K562 (cell line): ENCODE data around the gene ZDHHC8. TPM values are rescaled to one million over a fixed set of nuclear protein-coding genes. Genes with fewer than 3 reads are reported as not detected.

Source experiments
- ATAC-seq: fragments of 200-7000 bp; cut with Tn5 transposase; 3 replicates; pipeline ENCODE4 v1.9.1; 2020; ENCODE audit warnings: moderate library complexity
- BruUV-seq: library from RNA; stranded (reverse); fragments of 400-500 nt; replicated peaks from 2 replicates; lab custom pipeline; 2021; lab: Mats Ljungman, UMichigan
- CTCF ChIA-PET: fragments of 300-600 bp; formaldehyde crosslinking; extraction: SDS; loops from one replicate; lab custom pipeline; 2021; ENCODE audit warnings: low intra/inter-chr PET ratio; lab: Yijun Ruan, JAX
- POLR2A ChIA-PET: fragments of 300-600, 350-650 bp; sonication (Branson Sonifier 250); formaldehyde crosslinking; extraction: SDS; loops from one replicate; lab custom pipeline; 2021; ENCODE audit warnings: antibody characterized with exemption, inconsistent platforms; lab: Yijun Ruan, JAX
- DNase-seq, 4 experiments: peaks; one replicate each; pipeline versions ENCODE4 v3.0.0 to v3.0.0-alpha.2; 2011 to 2018; ENCODE audit warnings: low spot score in 3 of 4, mixed read lengths in 3 of 4; ENCODE audit errors: extremely low read depth in 1 of 4
- FAIRE-seq: peaks from 2 replicates; lab custom pipeline; 2011; peaks lifted over from hg19 to GRCh38; lab: Jason Lieb, UNC
- H2AFZ ChIP-seq: 2 replicates; pipeline ENCODE4 v1.6.0; 2011; ENCODE audit warnings: low read depth, low read length, control low read depth, inconsistent platforms
- H3K27ac ChIP-seq: fragments of 200-600 bp; 3 replicates; pipeline ENCODE4 v1.8.0; 2011; ENCODE audit warnings: low read depth, mild to moderate bottlenecking, control low read depth, inconsistent platforms, low read length, moderate library complexity, mixed read lengths; ENCODE audit errors: extremely low read depth
- H3K27me3 ChIP-seq, 2 experiments: fragments of 300-600 bp in 1 of 2; 2 replicates in 1 of 2; 3 replicates in 1 of 2; pipeline versions ENCODE4 v1.6.0 to v1.8.0; 2011; ENCODE audit warnings: inconsistent platforms in 2 of 2, low read length in 2 of 2, mild to moderate bottlenecking in 1 of 2, mixed read lengths in 1 of 2, moderate library complexity in 1 of 2; ENCODE audit not compliant: control insufficient read depth in 2 of 2, insufficient read depth in 2 of 2
- H3K36me3 ChIP-seq: fragments of 300-600 bp; 3 replicates; pipeline ENCODE4 v1.8.0; 2011; ENCODE audit warnings: mild to moderate bottlenecking, low read length, inconsistent platforms; ENCODE audit not compliant: control insufficient read depth, insufficient read depth
- H3K4me1 ChIP-seq, 2 experiments: fragments of 200-600 bp in 1 of 2; replicated peaks in 1 of 2; 2 replicates in 1 of 2; 3 replicates in 1 of 2; pipeline versions ENCODE4 v1.5.1 to v1.8.0; 2011; ENCODE audit warnings: inconsistent platforms in 2 of 2, low read length in 2 of 2, mild to moderate bottlenecking in 1 of 2, mixed read lengths in 1 of 2, moderate library complexity in 1 of 2; ENCODE audit not compliant: control insufficient read depth in 2 of 2, insufficient read depth in 2 of 2
- H3K4me2 ChIP-seq: 2 replicates; pipeline ENCODE4 v1.6.1; 2011; ENCODE audit warnings: low read length, control low read depth, inconsistent platforms, mixed read lengths; ENCODE audit not compliant: insufficient read depth
- H3K4me3 ChIP-seq: fragments of 200-600 bp; sonication (generic), shearing (Covaris generic); 2 replicates; pipeline ENCODE4 v1.5.1; 2016; ENCODE audit warnings: control low read depth, inconsistent platforms
- H3K79me2 ChIP-seq: fragments of 200-600 bp; 3 replicates; pipeline ENCODE4 v1.8.0; 2011; ENCODE audit warnings: low read length, inconsistent platforms; ENCODE audit not compliant: control insufficient read depth, insufficient read depth
- H3K9ac ChIP-seq, 2 experiments: 2 replicates each; pipeline versions ENCODE4 v1.6.0 to v1.6.1; 2011; ENCODE audit warnings: low read depth in 2 of 2, low read length in 2 of 2, control low read depth in 1 of 2, inconsistent platforms in 1 of 2, mild to moderate bottlenecking in 1 of 2, mixed read lengths in 1 of 2; ENCODE audit not compliant: insufficient read depth in 1 of 2
- H3K9me1 ChIP-seq: one replicate; pipeline ENCODE4 v1.6.0; 2011; ENCODE audit warnings: inconsistent platforms, mild to moderate bottlenecking, low read length, moderate library complexity; ENCODE audit not compliant: control insufficient read depth, insufficient read depth
- H3K9me3 ChIP-seq: replicated peaks from 2 replicates; pipeline ENCODE4 v1.5.1; 2011; ENCODE audit warnings: low read depth, low read length, inconsistent platforms; ENCODE audit not compliant: control insufficient read depth, insufficient read depth
- H4K20me1 ChIP-seq: replicated peaks from 2 replicates; pipeline ENCODE4 v1.6.1; 2011; ENCODE audit warnings: low read length, inconsistent platforms, mixed read lengths; ENCODE audit not compliant: control insufficient read depth, insufficient read depth
- CHD2 ChIP-seq: IDR thresholded peaks from 2 replicates; pipeline ENCODE4 v1.6.1; 2011; ENCODE audit warnings: low read depth, low read length
- E2F6 ChIP-seq, 2 experiments: IDR thresholded peaks; 2 replicates each; pipeline ENCODE4 v1.6.1; 2011; ENCODE audit warnings: borderline replicate concordance in 1 of 2, control low read depth in 1 of 2, low read depth in 1 of 2, low read length in 1 of 2, mild to moderate bottlenecking in 1 of 2, mixed read lengths in 1 of 2, moderate library complexity in 1 of 2; ENCODE audit not compliant: insufficient read depth in 1 of 2, insufficient read length in 1 of 2, poor library complexity in 1 of 2, severe bottlenecking in 1 of 2; ENCODE audit errors: extremely low read depth in 1 of 2
- HNRNPUL1 ChIP-seq: fragments of 200-400 bp; formaldehyde crosslinking; IDR thresholded peaks from 2 replicates; pipeline ENCODE4 v1.6.1; 2017; ENCODE audit warnings: low read length
- MYC ChIP-seq, 2 experiments: fragments of 250-450 bp in 1 of 2; sonication (Bioruptor Pico) in 1 of 2; IDR thresholded peaks; 2 replicates each; pipeline versions ENCODE4 v1.5.1 to v1.6.1; 2012 to 2021; ENCODE audit warnings: low read depth in 2 of 2, borderline replicate concordance in 1 of 2, improper control_type of control experiment in 1 of 2, low read length in 1 of 2, mild to moderate bottlenecking in 1 of 2, moderate library complexity in 1 of 2
- PCBP1 ChIP-seq: fragments of 200-400 bp; formaldehyde crosslinking; IDR thresholded peaks from 2 replicates; pipeline ENCODE4 v1.6.1; 2018; ENCODE audit warnings: mild to moderate bottlenecking, low read depth, low read length; ENCODE audit not compliant: poor library complexity, severe bottlenecking
- POLR2B ChIP-seq: fragments of 450-650 bp; IDR thresholded peaks from 2 replicates; pipeline ENCODE4 v1.6.1; 2018; ENCODE audit warnings: low read depth; ENCODE audit not compliant: partially characterized antibody
- PTBP1 ChIP-seq: fragments of 200-400 bp; formaldehyde crosslinking; IDR thresholded peaks from 2 replicates; pipeline ENCODE4 v1.6.1; 2017; ENCODE audit warnings: low read depth, low read length
- RAD21 ChIP-seq, 2 experiments: fragments of 250-450 bp in 1 of 2; fragments of 450-650 bp in 1 of 2; sonication (Bioruptor Pico) in 1 of 2; formaldehyde crosslinking in 1 of 2; IDR thresholded peaks in 1 of 2; conservative IDR thresholded peaks in 1 of 2; 2 replicates each; pipeline versions ENCODE4 v1.4.0 to v1.8.0; 2020 to 2022; ENCODE audit warnings: mild to moderate bottlenecking in 2 of 2, moderate library complexity in 1 of 2
- RFX1 ChIP-seq: fragments of 450-650 bp; IDR thresholded peaks from 2 replicates; pipeline ENCODE4 v1.6.1; 2016; ENCODE audit warnings: mild to moderate bottlenecking, moderate library complexity
- STAT5B ChIP-seq: fragments of 250-450 bp; sonication (Bioruptor Pico); IDR thresholded peaks from 2 replicates; pipeline ENCODE4 v1.8.0; 2021; ENCODE audit warnings: mild to moderate bottlenecking, inconsistent platforms
- TAF15 ChIP-seq: fragments of 200-400 bp; formaldehyde crosslinking; IDR thresholded peaks from 2 replicates; pipeline ENCODE4 v1.6.1; 2017; ENCODE audit warnings: mild to moderate bottlenecking, low read depth, low read length, moderate library complexity
- TAL1 ChIP-seq: fragments of 450-650 bp; IDR thresholded peaks from 2 replicates; pipeline ENCODE4 v1.6.1; 2016; ENCODE audit warnings: mild to moderate bottlenecking
- TARDBP ChIP-seq: fragments of 450-650 bp; IDR thresholded peaks from 2 replicates; pipeline ENCODE4 v1.6.1; 2016
- THRB ChIP-seq: fragments of 450-650 bp; formaldehyde crosslinking; conservative IDR thresholded peaks from 2 replicates; pipeline ENCODE4 v1.4.0; 2022; ENCODE audit warnings: mild to moderate bottlenecking, missing genetic modification characterization
- WHSC1 ChIP-seq: IDR thresholded peaks from one replicate; pipeline ENCODE4 v1.6.1; 2012; ENCODE audit warnings: low read length, control low read depth, inconsistent platforms
- ZBTB26 ChIP-seq: fragments of 450-650 bp; formaldehyde crosslinking; IDR thresholded peaks from 2 replicates; pipeline ENCODE4 v1.4.0; 2022; ENCODE audit warnings: missing genetic modification characterization
- ZNF121 ChIP-seq: sonication (generic); formaldehyde crosslinking; conservative IDR thresholded peaks from 2 replicates; pipeline ENCODE4 v1.8.0; 2022; ENCODE audit warnings: missing genetic modification reagents
- WGBS: fragments of 100-300 bp; shearing (Covaris generic); methylation state at CpG from one replicate; pipeline ENCODE4 v1.1.6; 2016; ENCODE audit warnings: low coverage, mixed read lengths; ENCODE audit not compliant: insufficient coverage; ENCODE audit errors: missing lambda C conversion rate; 5-methylcytosine and 5-hydroxymethylcytosine counted together
- in situ Hi-C: fragments of 300-500 bp; cut with MboI; formaldehyde crosslinking; loops from 4 replicates; pipeline ENCODE4 v1.15.0; 2018; ENCODE audit warnings: inconsistent platforms, mixed read lengths
- intact Hi-C: fragments of 100-400 bp; cut with micrococcal nuclease; formaldehyde crosslinking; loops from 2 replicates; pipeline ENCODE4 v1.14.2; 2022
- polyA plus RNA-seq, 8 experiments: library from polyadenylated mRNA; depleted of rRNA in 4 of 8; stranded (reverse) in 5 of 8; unstranded in 3 of 8; fragments of >200 nt; fragmentation: Nextera tagmentation in 2 of 8; fragmentation: Illumina TruSeq in 1 of 8; extraction: Ambion mirVana in 2 of 8; extraction: Trizol in 1 of 8; gene quantifications; 2 replicates each; pipeline versions ENCODE4 v1.2.1 to v1.2.3, GENCODE V29; 2011 to 2014; ENCODE audit warnings: inconsistent platforms in 1 of 8, missing spikeins in 1 of 8
- total RNA-seq, 7 experiments: library from RNA; depleted of rRNA in 6 of 7; stranded (reverse); fragments of >200 nt in 6 of 7; fragmentation: Illumina TruSeq in 2 of 7; extraction: Trizol in 2 of 7; gene quantifications; 2 replicates each; pipeline versions ENCODE4 v1.2.1 to v1.2.3, GENCODE V29; 2011 to 2021; ENCODE audit warnings: low replicate concordance in 1 of 7

The ZDHHC8 gene
- total and polyA plus RNA-seq, 9 of the 15 experiments (the other 6 are each of a cell fraction or from before 2014, with no cell fraction given): 0.04 to 109 (median 16.4) TPM

- DNase-seq (peak; percentile 82 to 89 (median 86)), ATAC-seq (peak; percentile 70), FAIRE-seq (peak; percentile 82)
- WGBS: 58% methylated on average over 14 of the region's 14 CpGs
- BruUV-seq: no TSS peak
- H3K4me2 ChIP-seq: no peak overlapping the region
- peaks cover 9 to 81% of the 10 kb centered on the region in 2 experiments; a peak in 4 of 5 replicates for H3K4me1 ChIP-seq
- in situ Hi-C loops (loop anchor here (10.0 kb wide), 1 partner anchor 386 kb away; the partner anchor contains the start of gene GP1BB), intact Hi-C loops (no loop called here)
- H3K27me3 ChIP-seq: no peaks in the 10 kb centered on the region
- ChIA-PET CTCF (interaction anchor here (0.6 to 1.2 kb wide), 2 partner anchors 15 to 148 kb away, joined by 4 to 5 read pairs; no protein-coding TSS in a partner anchor), POLR2A (interaction anchor here (0.6 to 20.7 kb wide), 23 partner anchors 7 to 169 kb away, joined by 3 to 513 read pairs (median 4); partner anchors contain the start of genes COMT, RANBP1, TRMT2A and TXNRD2)
- no peaks in the 10 kb centered on the region for H3K9me1 ChIP-seq
- H4K20me1 ChIP-seq: peaks cover 62% of the 10 kb centered on the region
- H3K27ac ChIP-seq: peak overlapping the region; percentile 18; the same call in 1 of the 3 replicates
- H3K36me3 ChIP-seq: peaks cover 100% of the 10 kb centered on the region
- no peak overlapping the region for H3K4me3 ChIP-seq
- no peak overlapping the region for H2AFZ ChIP-seq
- H3K79me2 ChIP-seq: peaks cover 20% of the 10 kb centered on the region
- H3K9ac ChIP-seq: peak overlapping the region in 1 of 2 experiments; percentile 73; a peak in 2 of 4 replicates
- H3K9me3 ChIP-seq: no peaks in the 10 kb centered on the region
- peak; percentile 90 for TF ChIP-seq THRB (CRISPR knock-in tag)
- no peak for TF ChIP-seq RFX1
- TF ChIP-seq ZNF121 (CRISPR knock-in tag): no peak
- no peak for TF ChIP-seq HNRNPUL1
- peak; percentile 91 for TF ChIP-seq POLR2B
- TF ChIP-seq TAF15: peak; percentile 92; the same call in 1 of the 2 replicates
- TF ChIP-seq RAD21 (CRISPR knock-in tag; conservative IDR thresholded peaks at IDR 0.05 in 1 of 2, IDR thresholded peaks at IDR 0.05 in 1 of 2): peak in 1 of 2 experiments; percentile 31; a peak in 1 of 4 replicates
- peak; percentile 60 for TF ChIP-seq CHD2
- no peak for TF ChIP-seq TARDBP
- TF ChIP-seq E2F6 (IDR thresholded peaks at IDR 0.05; ENCODE audit: borderline replicate concordance in 1 of 2, extremely low read depth in 1 of 2, insufficient read depth in 1 of 2, insufficient read length in 1 of 2, low read depth in 1 of 2, low read length in 1 of 2, poor library complexity in 1 of 2, severe bottlenecking in 1 of 2): peak in 1 of 2 experiments; percentile 50
- peak; percentile 99 for TF ChIP-seq WHSC1
- no peak for TF ChIP-seq PCBP1
- TF ChIP-seq ZBTB26 (CRISPR knock-in tag): no peak; the same call in 1 of the 2 replicates
- TF ChIP-seq TAL1: no peak
- peak; percentile 83; the same call in 1 of the 2 replicates for TF ChIP-seq PTBP1
- no peak for TF ChIP-seq STAT5B (CRISPR knock-in tag)
- TF ChIP-seq MYC (IDR thresholded peaks at IDR 0.05; ENCODE audit: low read depth, low read length): peak; percentile 68; the same call in 1 of the 2 replicates
- no peak for TF ChIP-seq MYC (CRISPR knock-in tag; IDR thresholded peaks at IDR 0.05; ENCODE audit: borderline replicate concordance, low read depth)
Observed at GRCh38 chr22:20111045-20111688, 20.4 kb upstream of the ZDHHC8 start.
